ENCODE measurements around the gene EPB41L4A. TPM values are rescaled to one million over a fixed set of nuclear protein-coding genes. Genes with fewer than 3 reads are reported as not detected.

Gene EPB41L4A
- total and polyA plus RNA-seq, 2 donors (not counting 1 experiment from before 2014, with no cell fraction given) = 0.23 to 0.50 TPM

GRCh38 chr5:112165897-112166737 is 253.0 kb downstream of the EPB41L4A start:
- Histone ChIP-seq H2AFZ (ENCODE audit: low read length) (no peak overlapping the region), H3K79me2 (ENCODE audit: control insufficient read depth, insufficient read depth, low read length) (peaks cover 18% of the 10 kb centered on the region), H4K20me1 (ENCODE audit: control insufficient read depth, extremely low read depth, insufficient read depth, low read length) (no peaks in the 10 kb centered on the region), H3K4me2 (ENCODE audit: extremely low read depth, insufficient read depth, low read length) (no peak overlapping the region), H3K36me3 (ENCODE audit: control insufficient read depth, insufficient read depth, low read length) (peaks cover 11% of the 10 kb centered on the region), H3K4me3 (replicated peaks in 1 of 4; ENCODE audit: control extremely low read depth in 1 of 4, insufficient read depth in 1 of 4, low read depth in 3 of 4, low read length in 4 of 4) (no peak overlapping the region), H3K9me3 (ENCODE audit: control insufficient read depth, insufficient read depth, low read depth, low read length) (no peaks in the 10 kb centered on the region), H3K9ac (ENCODE audit: insufficient read depth, low read length) (no peak overlapping the region), H3K27me3 (ENCODE audit: control insufficient read depth, insufficient read depth, low read length) (no peaks in the 10 kb centered on the region), H3K27ac (ENCODE audit: insufficient read depth, low read length) (no peak overlapping the region), H3K4me1 (ENCODE audit: control insufficient read depth, extremely low read depth, insufficient read depth, low read length) (peaks cover 4% of the 10 kb centered on the region)
- DNase-seq (ENCODE audit: low read depth in 2 of 2) = no peak
- no peak for TF ChIP-seq CTCF (conservative IDR thresholded peaks at IDR 0.05 in 1 of 2, IDR thresholded peaks at IDR 0.05 in 1 of 2; ENCODE audit: low read depth in 1 of 2, low read length in 2 of 2)
- no peak for TF ChIP-seq EZH2 (IDR thresholded peaks at IDR 0.05; ENCODE audit: low read length, missing control alignments)

DNA sequence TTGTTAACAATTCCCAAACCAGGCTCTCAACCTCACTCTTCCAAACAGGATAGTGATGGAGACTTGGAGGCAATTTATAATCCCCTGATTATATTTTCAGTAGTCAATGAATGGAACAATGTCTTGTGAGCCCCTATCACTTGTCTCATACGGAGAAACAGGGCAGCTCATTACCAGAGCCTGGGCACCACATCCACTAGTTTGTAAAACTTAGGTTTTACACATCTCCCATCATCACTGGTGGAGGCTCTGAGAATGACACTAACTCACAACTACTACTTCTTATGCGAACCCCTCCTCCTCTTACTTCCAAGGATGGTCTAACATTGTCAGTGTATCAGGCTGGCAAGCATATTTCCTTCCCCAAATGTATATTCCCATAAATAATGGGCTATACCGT is 253.7 kb downstream of the EPB41L4A start:
- H2AFZ ChIP-seq (ENCODE audit: low read length) = no peak overlapping the region
- peaks cover 22% of the 10 kb centered on the region for H3K79me2 ChIP-seq (ENCODE audit: control insufficient read depth, insufficient read depth, low read length)
- H3K36me3 ChIP-seq (ENCODE audit: control insufficient read depth, insufficient read depth, low read length) = peaks cover 11% of the 10 kb centered on the region
- no peak overlapping the region for H3K4me2 ChIP-seq (ENCODE audit: extremely low read depth, insufficient read depth, low read length)
- peaks cover 4% of the 10 kb centered on the region for H3K4me1 ChIP-seq (ENCODE audit: control insufficient read depth, extremely low read depth, insufficient read depth, low read length)
- no peak overlapping the region for H3K27ac ChIP-seq (ENCODE audit: insufficient read depth, low read length)
- H3K9ac ChIP-seq (ENCODE audit: insufficient read depth, low read length) = no peak overlapping the region
- no peaks in the 10 kb centered on the region for H3K9me3 ChIP-seq (ENCODE audit: control insufficient read depth, insufficient read depth, low read depth, low read length)
- no peaks in the 10 kb centered on the region for H4K20me1 ChIP-seq (ENCODE audit: control insufficient read depth, extremely low read depth, insufficient read depth, low read length)
- no peaks in the 10 kb centered on the region for H3K27me3 ChIP-seq (ENCODE audit: control insufficient read depth, insufficient read depth, low read length)
- no peak overlapping the region for H3K4me3 ChIP-seq (replicated peaks in 1 of 4; ENCODE audit: control extremely low read depth in 1 of 4, insufficient read depth in 1 of 4, low read depth in 3 of 4, low read length in 4 of 4)
- DNase-seq (ENCODE audit: low read depth in 2 of 2) = no peak
- TF ChIP-seq CTCF (conservative IDR thresholded peaks at IDR 0.05 in 1 of 2, IDR thresholded peaks at IDR 0.05 in 1 of 2; ENCODE audit: low read depth in 1 of 2, low read length in 2 of 2) (no peak), EZH2 (IDR thresholded peaks at IDR 0.05; ENCODE audit: low read length, missing control alignments) (no peak)

- Histone ChIP-seq H2AFZ (ENCODE audit: low read length) (no peak overlapping the region), H3K9ac (ENCODE audit: insufficient read depth, low read length) (no peak overlapping the region), H3K36me3 (ENCODE audit: control insufficient read depth, insufficient read depth, low read length) (peaks cover 11% of the 10 kb centered on the region), H3K27ac (ENCODE audit: insufficient read depth, low read length) (no peak overlapping the region), H3K79me2 (ENCODE audit: control insufficient read depth, insufficient read depth, low read length) (peaks cover 22% of the 10 kb centered on the region), H3K4me1 (ENCODE audit: control insufficient read depth, extremely low read depth, insufficient read depth, low read length) (peaks cover 4% of the 10 kb centered on the region), H3K4me2 (ENCODE audit: extremely low read depth, insufficient read depth, low read length) (no peak overlapping the region), H3K9me3 (ENCODE audit: control insufficient read depth, insufficient read depth, low read depth, low read length) (no peaks in the 10 kb centered on the region), H3K4me3 (replicated peaks in 1 of 4; ENCODE audit: control extremely low read depth in 1 of 4, insufficient read depth in 1 of 4, low read depth in 3 of 4, low read length in 4 of 4) (no peak overlapping the region), H4K20me1 (ENCODE audit: control insufficient read depth, extremely low read depth, insufficient read depth, low read length) (no peaks in the 10 kb centered on the region), H3K27me3 (ENCODE audit: control insufficient read depth, insufficient read depth, low read length) (no peaks in the 10 kb centered on the region)
- no peak for DNase-seq (ENCODE audit: low read depth in 2 of 2)
- TF ChIP-seq CTCF (conservative IDR thresholded peaks at IDR 0.05 in 1 of 2, IDR thresholded peaks at IDR 0.05 in 1 of 2; ENCODE audit: low read depth in 1 of 2, low read length in 2 of 2) = no peak
- no peak for TF ChIP-seq EZH2 (IDR thresholded peaks at IDR 0.05; ENCODE audit: low read length, missing control alignments)
These were observed 255.6 kb downstream of the EPB41L4A start for GRCh38 chr5:112163435-112163834.

Measured in fibroblast of lung (primary cell).